HT1080 (cell line): Measurements from ENCODE around the gene TDRD3. TPM values are rescaled to one million over a fixed set of nuclear protein-coding genes. Genes with fewer than 3 reads are reported as not detected.
"Not testable (repeated sequence)": the region's sequence is repeated elsewhere in the genome, so short reads cannot be mapped to it uniquely, and the experiment has no call there.

Experiments
- DNase-seq: peaks from one replicate; pipeline ENCODE4 v3.0.0-alpha.2; 2015; ENCODE audit warnings: low read depth
- polyA plus RNA-seq, 2 experiments: library from polyadenylated mRNA; depleted of rRNA; stranded (reverse); fragments of >200 nt; gene quantifications; 2 replicates each; pipeline ENCODE4 v1.2.3, GENCODE V29; 2015
- total RNA-seq: library from RNA; depleted of rRNA; stranded (reverse); fragments of >200 nt; shearing (Covaris generic); gene quantifications from 2 replicates; pipeline ENCODE4 v1.2.3, GENCODE V29; 2014; rRNA removed

Gene TDRD3
- total RNA-seq, result 9.0 and 10.7 TPM in 2 replicates
- polyA plus RNA-seq (2015; cell fraction: cytosol; rRNA removed), result 9.3 and 12.2 TPM in 2 replicates
- polyA plus RNA-seq (2015; cell fraction: nucleus; rRNA removed), result 16.0 and 17.0 TPM in 2 replicates

- DNase-seq, result peak; percentile 87
Measured at GRCh38 chr13:60396783-60397703, at the start of gene TDRD3. Gene TDRD3, plus strand, starts transcription at chr13:60397220. Its CDS starts 145 bp downstream, at chr13:60397365.

DNA sequence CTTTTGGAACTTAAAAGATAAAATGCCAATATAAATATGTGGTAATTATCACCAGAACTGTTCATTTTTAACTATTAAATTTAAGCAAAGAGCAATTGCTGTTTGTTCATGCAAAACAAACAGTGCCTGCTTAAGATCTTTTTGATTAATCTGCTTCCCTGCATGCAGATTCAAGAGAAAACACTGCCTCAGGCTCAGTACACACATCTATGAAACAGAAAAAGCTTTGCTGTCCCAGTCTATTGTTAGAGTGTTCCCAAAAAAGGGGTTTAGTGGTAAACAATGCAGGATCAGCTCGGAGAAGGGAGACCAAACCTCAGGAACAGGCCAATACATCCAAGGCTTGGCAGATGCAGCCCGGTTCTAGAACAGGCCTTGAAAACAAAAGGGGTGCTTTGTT is 49.3 kb upstream of the TDRD3 start:
- no peak for DNase-seq

GRCh38 chr13:60348097-60348496 is 48.9 kb upstream of the TDRD3 start:
- no peak for DNase-seq

GRCh38 chr13:60351326-60351725 is 45.7 kb upstream of the TDRD3 start:
- peak; percentile 78 for DNase-seq

- DNase-seq, result no peak
Measured at GRCh38 chr13:60351855-60352615, 45.0 kb upstream of the TDRD3 start.

DNA sequence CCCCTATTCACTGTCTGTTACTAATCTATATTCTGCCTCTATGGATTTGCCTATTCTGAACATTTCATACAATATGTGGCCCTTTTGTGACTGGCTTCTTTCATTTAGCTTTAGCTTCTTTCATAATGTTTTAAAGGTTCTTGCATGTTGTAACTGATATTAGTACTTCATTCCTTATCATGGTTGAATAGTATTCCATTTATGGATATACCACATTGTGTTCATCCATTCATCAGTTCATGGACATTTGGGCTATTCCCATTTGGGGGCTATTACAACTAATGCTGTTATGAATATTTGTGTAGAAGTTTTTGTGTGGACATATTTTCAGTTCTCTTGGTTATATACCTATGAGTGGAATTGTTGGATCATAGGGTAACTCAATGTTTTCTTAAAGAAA is 44.4 kb upstream of the TDRD3 start:
- DNase-seq, result no peak

GRCh38 chr13:60355056-60355455 is 42.0 kb upstream of the TDRD3 start:
- DNase-seq, result no peak

DNA sequence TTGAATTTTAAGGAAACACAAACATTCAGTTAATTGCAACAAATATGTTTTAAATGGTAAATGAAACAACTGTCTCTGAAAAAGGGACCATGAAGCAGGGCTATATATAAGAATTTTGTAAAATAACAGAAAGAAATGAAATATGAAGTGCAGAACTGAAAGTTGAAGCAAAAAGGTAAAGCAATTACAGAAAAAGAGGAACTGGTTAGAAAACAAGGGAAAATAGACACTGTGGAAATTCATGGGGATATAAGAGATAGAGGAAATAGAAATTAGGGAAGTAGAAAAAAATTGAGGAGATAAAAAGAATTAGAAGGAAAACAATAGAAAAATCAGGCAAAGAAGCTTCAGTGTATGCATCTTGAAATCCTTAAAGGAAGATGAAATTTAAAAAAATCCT is 40.0 kb upstream of the TDRD3 start:
- DNase-seq, result no peak

GRCh38 chr13:60358453-60358852 is 38.6 kb upstream of the TDRD3 start:
- no peak for DNase-seq

- DNase-seq, result no peak
Measured at GRCh38 chr13:60363288-60363687, 33.7 kb upstream of the TDRD3 start.

DNA sequence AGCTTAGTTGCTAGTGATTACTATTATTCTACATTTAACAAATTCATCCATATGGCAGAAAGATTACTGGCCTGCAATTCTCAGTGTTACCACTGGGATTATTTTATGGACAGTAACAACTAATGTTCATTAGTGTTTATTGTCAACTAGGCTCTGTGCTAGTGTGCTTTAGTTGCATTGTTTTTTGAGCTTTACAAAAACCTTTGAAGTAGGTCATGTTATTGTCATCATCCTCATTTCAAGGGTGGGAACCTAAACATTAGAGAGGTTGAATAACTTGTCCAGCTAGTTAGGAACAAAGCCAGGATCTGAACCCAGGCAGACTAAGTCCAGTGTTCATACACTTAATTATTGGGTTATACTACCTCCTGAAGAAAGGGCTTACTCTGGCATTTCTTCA is 27.8 kb upstream of the TDRD3 start:
- no peak for DNase-seq

- no peak for DNase-seq
Measured at GRCh38 chr13:60370343-60370742, 26.7 kb upstream of the TDRD3 start.

GRCh38 chr13:60372141-60372540 is 24.9 kb upstream of the TDRD3 start:
- no peak for DNase-seq

DNA sequence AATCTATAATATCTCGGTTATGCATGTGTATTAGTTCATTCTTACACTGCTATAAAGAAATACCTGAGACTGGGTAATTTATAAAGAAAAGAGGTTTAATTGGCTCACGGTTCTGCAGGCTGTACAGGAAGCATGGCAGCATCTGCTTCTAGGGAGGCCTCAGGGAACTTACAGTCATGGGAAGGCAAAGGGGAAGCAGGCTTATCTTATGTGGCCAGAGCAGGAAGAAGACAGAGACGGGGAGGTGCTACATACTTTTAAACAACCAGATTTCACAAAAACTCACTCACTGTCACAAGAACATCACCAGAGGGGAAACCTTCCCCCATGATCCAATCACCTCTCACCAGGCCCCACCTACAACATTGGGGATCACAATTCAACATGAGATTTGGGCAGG is 17.7 kb upstream of the TDRD3 start:
- DNase-seq, result not testable (repeated sequence)

DNA sequence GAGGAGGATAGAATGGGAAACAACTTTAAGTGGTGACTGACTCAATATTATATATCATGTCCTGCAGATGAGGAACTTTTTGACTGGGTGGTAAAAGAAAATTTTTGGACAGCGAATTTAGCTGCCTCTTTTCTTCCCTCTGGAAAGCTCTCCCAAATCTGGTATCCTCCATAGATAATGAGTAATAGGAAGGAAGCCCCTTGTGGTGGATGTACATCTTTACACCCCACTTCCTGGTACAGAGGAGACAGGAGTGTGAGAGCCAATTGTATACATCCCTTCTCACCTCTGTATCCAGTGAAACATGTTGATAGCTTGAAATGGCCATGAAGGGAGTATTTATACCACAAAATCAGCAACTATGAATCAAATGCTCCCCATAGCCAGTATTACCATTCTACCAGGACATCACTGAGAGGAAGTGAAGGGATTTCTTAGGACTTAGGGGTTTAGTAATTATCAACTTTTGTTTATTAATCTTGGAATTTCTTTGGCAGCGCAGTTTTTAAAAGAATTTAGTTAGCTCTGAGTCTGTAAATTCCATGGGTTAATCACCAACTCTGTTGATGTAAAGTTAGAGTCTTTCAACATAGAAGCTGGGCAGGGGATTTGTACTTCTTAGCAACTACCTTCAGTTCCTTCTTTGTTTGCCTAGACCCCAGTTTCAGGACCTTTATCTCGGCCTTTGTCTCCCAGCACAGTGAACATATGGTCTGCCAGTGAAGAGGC is 17.0 kb upstream of the TDRD3 start:
- DNase-seq, result no peak

DNA sequence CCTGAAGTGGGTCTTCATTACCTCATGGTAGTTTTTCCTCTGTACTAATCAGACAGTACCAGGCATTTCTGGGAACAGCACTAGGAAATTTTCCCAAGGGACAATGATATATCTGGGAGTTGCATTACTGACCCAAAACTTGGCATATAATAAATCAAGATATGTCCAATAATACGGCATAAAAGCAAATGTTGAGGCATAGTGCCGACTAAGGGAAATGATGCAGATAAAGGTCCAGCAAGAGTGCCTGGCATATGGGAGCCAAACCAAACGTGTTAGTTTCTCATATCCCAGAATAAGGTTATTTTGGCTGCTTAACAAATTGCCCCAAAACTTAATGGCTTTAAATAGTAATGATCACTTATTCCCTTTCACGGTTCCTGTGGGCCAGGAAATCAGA is 12.1 kb upstream of the TDRD3 start:
- DNase-seq, result no peak

GRCh38 chr13:60386250-60386649 is 10.8 kb upstream of the TDRD3 start:
- DNase-seq, result no peak

DNA sequence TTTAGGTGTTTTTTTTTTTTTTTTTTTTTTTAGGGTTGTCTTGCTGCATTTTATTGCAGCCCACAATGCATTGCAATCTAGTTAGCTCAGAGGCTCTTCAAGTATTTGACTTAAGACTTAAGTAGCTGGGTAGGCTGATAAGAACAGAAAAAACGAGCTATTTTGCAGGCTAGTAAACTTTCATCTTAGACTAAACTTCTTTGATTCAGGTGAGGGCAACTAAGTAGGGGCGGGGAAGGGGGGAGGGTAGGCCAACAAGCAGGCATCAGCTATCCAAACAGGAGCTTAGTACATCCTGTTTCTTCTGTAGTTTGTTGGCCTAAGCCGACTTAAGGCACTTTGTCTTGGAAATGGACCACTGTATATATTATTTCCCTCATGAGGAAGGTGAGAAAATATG is 4.9 kb upstream of the TDRD3 start:
- no peak for DNase-seq

DNA sequence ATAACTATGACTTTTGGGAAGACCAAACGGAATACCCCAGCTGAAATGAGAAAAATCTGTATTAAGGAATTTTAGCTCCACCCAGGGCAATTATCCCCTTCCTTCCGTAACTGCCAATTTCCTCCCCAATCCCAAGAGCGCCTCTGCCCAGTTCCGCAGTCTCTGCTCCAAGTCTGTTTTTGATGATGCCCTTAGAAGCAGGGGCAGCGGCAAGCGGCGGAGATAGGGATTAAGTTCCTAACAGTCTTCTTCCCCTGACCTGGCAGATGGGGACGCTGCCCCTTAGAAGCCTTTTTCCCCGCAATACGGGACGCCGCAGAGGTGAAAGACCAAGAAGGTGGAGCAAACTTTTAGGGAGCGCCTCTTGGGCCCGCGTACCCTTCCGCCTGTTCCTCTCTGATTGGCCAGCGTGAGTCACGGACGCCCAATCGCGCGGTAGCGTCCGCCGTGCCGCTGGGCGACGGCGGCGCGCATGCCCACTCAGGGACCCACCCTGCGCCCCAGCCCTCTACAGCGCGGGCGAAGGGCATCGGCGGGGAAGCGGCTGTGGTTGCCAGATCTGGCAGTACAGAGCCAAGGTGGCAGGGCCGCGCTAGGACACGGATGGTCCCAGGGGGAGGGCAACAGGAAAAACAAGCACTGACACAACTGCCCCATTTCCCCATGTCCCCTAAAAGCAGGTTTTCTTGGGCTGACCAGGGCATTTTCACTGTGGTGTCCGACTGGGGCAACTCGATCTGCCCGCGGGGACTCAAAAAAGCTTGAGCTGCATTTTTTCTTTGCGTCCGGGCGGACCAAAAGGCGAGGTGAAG is 843 bp upstream of the TDRD3 start:
- peak; percentile 96 for DNase-seq

DNA sequence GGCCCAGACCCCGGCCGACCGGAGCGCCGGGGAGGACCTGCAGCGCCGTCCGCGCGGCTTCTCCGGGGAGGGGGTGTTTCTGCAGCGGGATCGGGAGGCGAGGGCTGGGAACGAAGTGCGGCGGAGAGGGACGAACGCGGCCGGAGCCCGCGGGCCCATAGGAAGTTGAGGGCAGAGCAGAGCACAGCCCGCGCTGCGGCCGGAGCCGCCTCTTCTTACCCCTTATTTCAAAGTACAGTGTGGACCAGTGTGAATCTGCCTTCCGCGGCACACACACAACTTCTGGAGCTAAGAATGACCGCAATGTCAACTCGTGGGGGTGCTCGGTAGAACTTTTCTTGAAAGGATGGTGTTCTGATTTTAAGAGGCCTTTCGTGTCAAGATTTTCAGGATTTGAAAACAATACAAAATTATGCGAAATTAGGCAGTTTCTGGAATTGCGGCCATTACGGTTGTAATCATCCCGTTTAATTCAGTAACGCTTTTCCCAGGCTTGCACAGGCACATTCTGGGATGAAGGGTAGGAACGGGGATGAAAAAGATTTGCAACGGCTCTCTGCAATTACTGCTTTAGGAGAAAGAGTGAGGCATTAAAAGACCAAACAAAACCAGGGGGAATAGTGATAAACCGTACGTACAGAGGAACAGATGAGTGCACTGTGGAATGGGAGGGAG is 821 bp downstream of the TDRD3 start:
- peak; percentile 56 for DNase-seq
